Chondrocyte (in vitro differentiated cells): Measurements from ENCODE around the gene GPC3. TPM values are rescaled to one million over a fixed set of nuclear protein-coding genes. Genes with fewer than 3 reads are reported as not detected.
"Not testable (repeated sequence)": the region's sequence is repeated elsewhere in the genome, so short reads cannot be mapped to it uniquely, and the experiment has no call there.

Source experiments
- DNase-seq: peaks from one replicate; pipeline ENCODE4 v3.0.0; 2021; ENCODE audit warnings: mixed read lengths, low spot score
- H3K27ac Mint-ChIP-seq: one replicate; pipeline ENCODE4 v1.8.0; 2021; ENCODE audit warnings: mild to moderate bottlenecking, moderate library complexity, mixed read lengths; ENCODE audit not compliant: unreplicated experiment
- H3K27me3 Mint-ChIP-seq: 2 replicates; pipeline ENCODE4 v1.8.0; 2021; ENCODE audit warnings: low read depth, mixed read lengths
- H3K36me3 Mint-ChIP-seq: 2 replicates; pipeline ENCODE4 v1.8.0; 2021; ENCODE audit warnings: low read depth, mixed read lengths
- H3K4me1 Mint-ChIP-seq: 2 replicates; pipeline ENCODE4 v1.8.0; 2021; ENCODE audit warnings: low read depth, mild to moderate bottlenecking, mixed read lengths
- H3K4me3 Mint-ChIP-seq: one replicate; pipeline ENCODE4 v1.8.0; 2021; ENCODE audit warnings: mild to moderate bottlenecking, moderate library complexity, mixed read lengths; ENCODE audit not compliant: unreplicated experiment
- H3K9me3 Mint-ChIP-seq: 2 replicates; pipeline ENCODE4 v1.8.0; 2021; ENCODE audit warnings: low read depth, mixed read lengths
- CTCF ChIP-seq: fragments of 200-600 bp; sonication (generic); IDR thresholded peaks from 2 replicates; pipeline ENCODE4 v1.5.0; 2021; ENCODE audit warnings: antibody characterized with exemption, mild to moderate bottlenecking, moderate library complexity
- total RNA-seq: library from RNA; stranded (reverse); gene quantifications from 3 replicates; pipeline ENCODE4 v1.2.1, GENCODE V29; 2021

The GPC3 gene
- total RNA-seq, 1 donor from 2014 or later: 1.9 TPM

GRCh38 chrX:133633162-133633561 lies 352.2 kb downstream of the GPC3 start:
- Mint-ChIP-seq H3K27me3 (no peaks in the 10 kb centered on the region), H3K4me1 (peaks cover 34% of the 10 kb centered on the region), H3K4me3 (no peak overlapping the region), H3K36me3 (no peaks in the 10 kb centered on the region), H3K27ac (no peak overlapping the region), H3K9me3 (no peaks in the 10 kb centered on the region)
- DNase-seq: no peak
- TF ChIP-seq CTCF: no peak

GRCh38 chrX:133630362-133630761 lies 355.0 kb downstream of the GPC3 start:
- Mint-ChIP-seq H3K27ac (no peak overlapping the region), H3K36me3 (no peaks in the 10 kb centered on the region), H3K9me3 (peaks cover under 1% of the 10 kb centered on the region), H3K4me3 (no peak overlapping the region), H3K4me1 (peaks cover 23% of the 10 kb centered on the region), H3K27me3 (no peaks in the 10 kb centered on the region)
- DNase-seq: no peak
- TF ChIP-seq CTCF: no peak

- H3K27me3 Mint-ChIP-seq: no peaks in the 10 kb centered on the region
These were observed 357.7 kb downstream of the GPC3 start for GRCh38 chrX:133627673-133628072.

GRCh38 chrX:133621384-133621783 lies 364.0 kb downstream of the GPC3 start:
- DNase-seq, H3K4me1 Mint-ChIP-seq, H3K27me3 Mint-ChIP-seq, H3K27ac Mint-ChIP-seq, H3K4me3 Mint-ChIP-seq: not testable (repeated sequence)
- peaks cover 13% of the 10 kb centered on the region for H3K36me3 Mint-ChIP-seq
- peaks cover 19% of the 10 kb centered on the region for H3K9me3 Mint-ChIP-seq

More at GRCh38 chrX:133627673-133628072, 357.7 kb downstream of the GPC3 start:
- no peak for DNase-seq
- peaks cover 13% of the 10 kb centered on the region for H3K4me1 Mint-ChIP-seq
- peaks cover 8% of the 10 kb centered on the region for H3K9me3 Mint-ChIP-seq
- H3K36me3 Mint-ChIP-seq: peaks cover 7% of the 10 kb centered on the region
- no peak overlapping the region for H3K4me3 Mint-ChIP-seq
- no peak for TF ChIP-seq CTCF
- H3K27ac Mint-ChIP-seq: no peak overlapping the region

GRCh38 chrX:133611676-133612075 lies 373.7 kb downstream of the GPC3 start:
- H3K4me1 Mint-ChIP-seq: peaks cover 53% of the 10 kb centered on the region
- H3K27ac Mint-ChIP-seq: no peak overlapping the region
- no peaks in the 10 kb centered on the region for H3K27me3 Mint-ChIP-seq
- peaks cover 28% of the 10 kb centered on the region for H3K9me3 Mint-ChIP-seq
- H3K36me3 Mint-ChIP-seq: peaks cover 11% of the 10 kb centered on the region
- no peak for TF ChIP-seq CTCF
- DNase-seq: no peak
- no peak overlapping the region for H3K4me3 Mint-ChIP-seq

GRCh38 chrX:133610056-133610455 lies 375.3 kb downstream of the GPC3 start:
- H3K4me3 Mint-ChIP-seq: no peak overlapping the region
- H3K4me1 Mint-ChIP-seq: peaks cover 62% of the 10 kb centered on the region
- no peak for TF ChIP-seq CTCF
- H3K27me3 Mint-ChIP-seq: no peaks in the 10 kb centered on the region
- H3K9me3 Mint-ChIP-seq: peaks cover 23% of the 10 kb centered on the region
- H3K27ac Mint-ChIP-seq: no peak overlapping the region
- H3K36me3 Mint-ChIP-seq: peaks cover 9% of the 10 kb centered on the region
- DNase-seq: no peak
